PC-3 (cell line): ENCODE measurements around the gene NECTIN3. TPM values are rescaled to one million over a fixed set of nuclear protein-coding genes. Genes with fewer than 3 reads are reported as not detected.

Source experiments
- ATAC-seq: fragments of 200-7000 bp; cut with Tn5 transposase; 2 replicates; pipeline ENCODE4 v1.9.1; 2020; ENCODE audit warnings: mild to moderate bottlenecking, moderate library complexity
- BruUV-seq: library from RNA; stranded (reverse); fragments of 400-500 nt; replicated peaks from 2 replicates; lab custom pipeline; 2021; lab: Mats Ljungman, UMichigan
- CTCF ChIA-PET: fragments of 300-600 bp; sonication (Branson Sonifier 250); formaldehyde crosslinking; loops from one replicate; lab custom pipeline; 2022; ENCODE audit warnings: antibody characterized with exemption; lab: Charles Lee
- POLR2A ChIA-PET: fragments of 300-600 bp; sonication (Branson Sonifier 250); formaldehyde crosslinking; loops from one replicate; lab custom pipeline; 2022; ENCODE audit warnings: antibody characterized with exemption; ENCODE audit not compliant: unreplicated experiment; lab: Charles Lee
- DNase-seq: peaks from one replicate; pipeline ENCODE4 v3.0.0-alpha.2; 2015
- H2AFZ ChIP-seq: fragments of 300-600 bp; sonication (generic); 2 replicates; pipeline ENCODE4 v1.6.0; 2016; ENCODE audit warnings: antibody characterized with exemption, low read length
- H3F3A ChIP-seq: fragments of 300-600 bp; sonication (generic); one replicate; pipeline ENCODE4 v1.6.0; 2017; ENCODE audit warnings: antibody characterized with exemption, low read length, control low read depth, mild to moderate bottlenecking; ENCODE audit not compliant: unreplicated experiment
- H3K27ac ChIP-seq: fragments of 300-600 bp; sonication (generic); 2 replicates; pipeline ENCODE4 v1.5.1; 2016; ENCODE audit warnings: mild to moderate bottlenecking, low read length
- H3K27me3 ChIP-seq: fragments of 300-600 bp; sonication (generic); 2 replicates; pipeline ENCODE4 v1.6.1; 2016; ENCODE audit warnings: low read length, mixed read lengths
- H3K36me3 ChIP-seq: fragments of 300-600 bp; sonication (generic); 2 replicates; pipeline ENCODE4 v1.6.1; 2016; ENCODE audit warnings: low read depth, mixed run types, low read length, mixed read lengths
- H3K4me1 ChIP-seq: fragments of 300-600 bp; sonication (generic); 2 replicates; pipeline ENCODE4 v1.5.1; 2016; ENCODE audit warnings: low read length; ENCODE audit not compliant: insufficient read depth
- H3K4me2 ChIP-seq: fragments of 300-600 bp; sonication (generic); 2 replicates; pipeline ENCODE4 v1.6.0; 2016; ENCODE audit warnings: low read length
- H3K4me3 ChIP-seq: fragments of 300-600 bp; sonication (generic); 2 replicates; pipeline ENCODE4 v1.5.1; 2016; ENCODE audit warnings: mild to moderate bottlenecking, low read length, mixed read lengths
- H3K79me2 ChIP-seq: fragments of 300-600 bp; sonication (generic); 2 replicates; pipeline ENCODE4 v1.6.1; 2017; ENCODE audit warnings: low read length, mixed read lengths
- H3K9ac ChIP-seq: fragments of 300-600 bp; sonication (generic); 2 replicates; pipeline ENCODE4 v1.6.0; 2016; ENCODE audit warnings: mild to moderate bottlenecking, low read length
- H3K9me2 ChIP-seq: fragments of 300-600 bp; sonication (generic); replicated peaks from 2 replicates; pipeline ENCODE4 v1.6.1; 2016; ENCODE audit warnings: mixed run types, low read length, mixed read lengths
- H3K9me3 ChIP-seq: fragments of 300-600 bp; sonication (generic); 2 replicates; pipeline ENCODE4 v1.6.1; 2016; ENCODE audit warnings: low read length, mixed read lengths
- H4K20me1 ChIP-seq: fragments of 300-600 bp; sonication (generic); 2 replicates; pipeline ENCODE4 v1.6.1; 2016; ENCODE audit warnings: low read length, mixed read lengths
- EZH2 ChIP-seq: fragments of 300-600 bp; sonication (generic); IDR thresholded peaks from one replicate; pipeline ENCODE4 v1.6.1; 2017; ENCODE audit warnings: antibody characterized with exemption, mild to moderate bottlenecking, low read length; ENCODE audit not compliant: unreplicated experiment
- EZH2phosphoT487 ChIP-seq: fragments of 300-600 bp; sonication (generic); IDR thresholded peaks from 2 replicates; pipeline ENCODE4 v1.6.1; 2018; ENCODE audit warnings: mild to moderate bottlenecking, antibody characterized with exemption, low read length, borderline replicate concordance
- intact Hi-C: fragments of 100-400 bp; cut with micrococcal nuclease; formaldehyde crosslinking; loops from 2 replicates; pipeline ENCODE4 v1.9.0; 2023
- total RNA-seq: library from RNA; depleted of rRNA; stranded (reverse); fragments of >200 nt; gene quantifications from 2 replicates; pipeline ENCODE4 v1.2.3, GENCODE V29; 2014
- TF ChIP-seq, protein P1 (sequence below): fragments of 300-600 bp; sonication (generic); conservative IDR thresholded peaks from 2 replicates; pipeline ENCODE4 v1.5.1; 2017; ENCODE audit warnings: antibody characterized with exemption, low read depth, mild to moderate bottlenecking, low read length

NECTIN3 gene
- total RNA-seq, 1 experiment from 2014 or later: 12.8 TPM

DNA sequence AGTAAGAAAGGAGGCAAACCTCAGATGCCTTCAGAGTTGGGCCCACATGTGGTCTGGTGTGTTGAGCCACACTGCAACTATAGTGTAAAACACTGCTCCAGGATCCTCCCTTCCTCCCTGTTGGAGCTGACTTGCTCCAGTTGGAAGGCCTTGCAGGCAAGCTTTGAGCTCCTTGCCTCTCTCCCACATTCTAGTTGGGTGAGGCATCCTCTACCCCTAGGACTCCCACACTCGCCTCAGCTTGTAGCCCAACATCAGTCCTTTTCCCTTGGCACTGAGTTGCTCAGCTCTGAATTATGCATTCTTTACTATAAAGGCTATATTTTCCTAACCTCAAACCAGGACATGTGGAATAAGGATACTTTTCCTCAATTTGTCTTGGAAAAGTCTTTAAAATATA, 143.9 kb downstream of the NECTIN3 start:
- no peak for ATAC-seq

DNA sequence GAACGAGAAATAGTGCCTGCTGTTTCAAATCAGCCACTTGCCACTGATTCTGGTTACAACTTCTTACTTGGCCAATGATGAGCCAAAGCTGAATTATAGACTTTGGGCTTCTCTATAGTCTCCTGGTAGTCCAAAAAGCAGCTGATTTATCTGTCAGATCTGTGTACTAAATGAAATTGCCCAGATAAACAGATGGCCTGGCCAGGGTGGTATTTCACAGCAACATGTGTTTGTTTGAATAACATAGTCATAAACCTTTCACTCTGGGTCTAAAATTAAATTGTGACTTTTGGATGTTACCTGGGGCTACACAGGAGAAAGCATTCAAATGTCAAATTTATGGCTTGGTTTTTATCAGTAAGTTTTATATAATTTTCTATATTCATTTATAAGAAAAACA, 147.0 kb downstream of the NECTIN3 start:
- no peaks in the 10 kb centered on the region for H3F3A ChIP-seq
- no peaks in the 10 kb centered on the region for H3K9me3 ChIP-seq
- no peak for DNase-seq
- H4K20me1 ChIP-seq: no peaks in the 10 kb centered on the region
- H2AFZ ChIP-seq: no peak overlapping the region
- H3K79me2 ChIP-seq: no peaks in the 10 kb centered on the region
- no peaks in the 10 kb centered on the region for H3K9me2 ChIP-seq
- H3K36me3 ChIP-seq: no peaks in the 10 kb centered on the region
- no peak overlapping the region for H3K27ac ChIP-seq
- ChIA-PET POLR2A (no interaction called here), CTCF (no interaction called here)
- intact Hi-C loops: loop anchor here (10.0 kb wide), 1 partner anchor 316 kb away; no protein-coding TSS in a partner anchor
- no peaks in the 10 kb centered on the region for H3K27me3 ChIP-seq
- no peak overlapping the region for H3K4me2 ChIP-seq
- ATAC-seq: no peak
- H3K4me3 ChIP-seq: no peak overlapping the region
- H3K9ac ChIP-seq: no peak overlapping the region
- TF ChIP-seq, protein P1, sequence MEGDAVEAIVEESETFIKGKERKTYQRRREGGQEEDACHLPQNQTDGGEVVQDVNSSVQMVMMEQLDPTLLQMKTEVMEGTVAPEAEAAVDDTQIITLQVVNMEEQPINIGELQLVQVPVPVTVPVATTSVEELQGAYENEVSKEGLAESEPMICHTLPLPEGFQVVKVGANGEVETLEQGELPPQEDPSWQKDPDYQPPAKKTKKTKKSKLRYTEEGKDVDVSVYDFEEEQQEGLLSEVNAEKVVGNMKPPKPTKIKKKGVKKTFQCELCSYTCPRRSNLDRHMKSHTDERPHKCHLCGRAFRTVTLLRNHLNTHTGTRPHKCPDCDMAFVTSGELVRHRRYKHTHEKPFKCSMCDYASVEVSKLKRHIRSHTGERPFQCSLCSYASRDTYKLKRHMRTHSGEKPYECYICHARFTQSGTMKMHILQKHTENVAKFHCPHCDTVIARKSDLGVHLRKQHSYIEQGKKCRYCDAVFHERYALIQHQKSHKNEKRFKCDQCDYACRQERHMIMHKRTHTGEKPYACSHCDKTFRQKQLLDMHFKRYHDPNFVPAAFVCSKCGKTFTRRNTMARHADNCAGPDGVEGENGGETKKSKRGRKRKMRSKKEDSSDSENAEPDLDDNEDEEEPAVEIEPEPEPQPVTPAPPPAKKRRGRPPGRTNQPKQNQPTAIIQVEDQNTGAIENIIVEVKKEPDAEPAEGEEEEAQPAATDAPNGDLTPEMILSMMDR: no peak
- TF ChIP-seq EZH2phosphoT487: no peak
- no peak for TF ChIP-seq EZH2
- no peaks in the 10 kb centered on the region for H3K4me1 ChIP-seq
- no TSS peak for BruUV-seq

More for the DNA sequence above, 143.9 kb downstream of the NECTIN3 start:
- no peak overlapping the region for H3K9ac ChIP-seq
- no peaks in the 10 kb centered on the region for H3K79me2 ChIP-seq
- no peak overlapping the region for H2AFZ ChIP-seq
- no peaks in the 10 kb centered on the region for H3K9me3 ChIP-seq
- intact Hi-C loops: loop anchor here (10.0 kb wide), 1 partner anchor 319 kb away; no protein-coding TSS in a partner anchor
- ChIA-PET POLR2A (no interaction called here), CTCF (no interaction called here)
- H3K4me2 ChIP-seq: no peak overlapping the region
- no peaks in the 10 kb centered on the region for H4K20me1 ChIP-seq
- no TSS peak for BruUV-seq
- no peaks in the 10 kb centered on the region for H3K9me2 ChIP-seq
- no peak for DNase-seq
- H3K36me3 ChIP-seq: no peaks in the 10 kb centered on the region
- H3K4me1 ChIP-seq: no peaks in the 10 kb centered on the region
- no peaks in the 10 kb centered on the region for H3F3A ChIP-seq
- H3K27ac ChIP-seq: no peak overlapping the region
- H3K27me3 ChIP-seq: no peaks in the 10 kb centered on the region
- no peak overlapping the region for H3K4me3 ChIP-seq
- TF ChIP-seq, protein P1: no peak
- TF ChIP-seq EZH2phosphoT487 (no peak), EZH2 (no peak)

DNA sequence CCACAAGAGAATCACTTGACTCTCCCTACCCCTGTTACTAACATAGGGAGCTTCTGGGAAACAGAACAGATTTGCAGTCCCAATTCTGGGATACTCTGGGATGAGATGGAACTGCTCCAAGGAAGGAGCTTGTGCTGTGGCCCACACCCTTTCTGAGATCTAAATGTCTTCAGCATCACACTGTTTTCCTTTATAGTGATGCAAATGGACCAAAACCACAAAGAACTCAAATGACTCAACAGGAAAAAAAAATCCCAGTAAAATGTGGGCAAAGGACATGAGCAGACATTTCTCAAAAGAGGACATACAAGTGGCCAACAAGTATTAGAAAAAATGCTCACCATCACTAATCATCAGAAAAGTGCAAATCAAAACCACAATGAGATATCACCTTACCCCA, 155.6 kb downstream of the NECTIN3 start:
- no peaks in the 10 kb centered on the region for H3K27me3 ChIP-seq
- DNase-seq: peak; percentile 73
- H3K79me2 ChIP-seq: no peaks in the 10 kb centered on the region
- POLR2A ChIA-PET: interaction anchor here (0.5 to 0.6 kb wide), 2 partner anchors 648 to 848 kb away, joined by 3 read pairs; no protein-coding TSS in a partner anchor
- no peaks in the 10 kb centered on the region for H4K20me1 ChIP-seq
- no peaks in the 10 kb centered on the region for H3F3A ChIP-seq
- intact Hi-C loops: no loop called here
- TF ChIP-seq EZH2phosphoT487: no peak
- TF ChIP-seq EZH2: no peak
- TF ChIP-seq, protein P1: no peak
- peaks cover 9% of the 10 kb centered on the region for H3K4me1 ChIP-seq
- no TSS peak for BruUV-seq
- no peak overlapping the region for H2AFZ ChIP-seq
- ATAC-seq: peak; percentile 91
- H3K9me2 ChIP-seq: no peaks in the 10 kb centered on the region
- no peak overlapping the region for H3K4me2 ChIP-seq
- H3K9ac ChIP-seq: no peak overlapping the region
- no peaks in the 10 kb centered on the region for H3K36me3 ChIP-seq
- peak overlapping the region; percentile 29 for H3K27ac ChIP-seq
- H3K9me3 ChIP-seq: no peaks in the 10 kb centered on the region
- CTCF ChIA-PET: no interaction called here
- H3K4me3 ChIP-seq: no peak overlapping the region
